Medulla oblongata (tissue), 1 donor: ENCODE measurements around the gene NXN.
"Not testable (repeated sequence)": the region's sequence is repeated elsewhere in the genome, so short reads cannot be mapped to it uniquely, and the experiment has no call there.

ENCODE experiments used
- DNase-seq: peaks from one replicate; pipeline ENCODE4 v3.0.0-alpha.2; 2015; ENCODE audit errors: extremely low spot score

Gene NXN

GRCh38 chr17:953767-954166 lies 25.8 kb downstream of the NXN start:
- no peak for DNase-seq

DNA sequence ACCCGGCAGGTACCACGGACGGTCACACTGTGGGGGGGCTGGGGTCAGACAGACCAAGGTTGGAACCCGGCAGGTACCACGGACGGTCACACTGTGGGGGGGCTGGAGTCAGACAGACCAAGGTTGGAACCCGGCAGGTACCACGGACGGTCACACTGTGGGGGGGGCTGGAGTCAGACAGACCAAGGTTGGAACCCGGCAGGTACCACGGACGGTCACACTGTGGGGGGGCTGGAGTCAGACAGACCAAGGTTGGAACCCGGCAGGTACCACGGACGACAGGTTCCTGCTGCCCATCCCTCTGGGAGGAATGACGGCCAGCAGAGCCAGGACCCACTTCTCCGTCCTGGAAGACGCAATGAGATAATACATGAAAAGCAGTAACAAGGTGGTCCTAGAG lies 27.0 kb downstream of the NXN start:
- not testable (repeated sequence) for DNase-seq

- no peak for DNase-seq
These were observed 28.0 kb downstream of the NXN start for GRCh38 chr17:951325-952132.

DNA sequence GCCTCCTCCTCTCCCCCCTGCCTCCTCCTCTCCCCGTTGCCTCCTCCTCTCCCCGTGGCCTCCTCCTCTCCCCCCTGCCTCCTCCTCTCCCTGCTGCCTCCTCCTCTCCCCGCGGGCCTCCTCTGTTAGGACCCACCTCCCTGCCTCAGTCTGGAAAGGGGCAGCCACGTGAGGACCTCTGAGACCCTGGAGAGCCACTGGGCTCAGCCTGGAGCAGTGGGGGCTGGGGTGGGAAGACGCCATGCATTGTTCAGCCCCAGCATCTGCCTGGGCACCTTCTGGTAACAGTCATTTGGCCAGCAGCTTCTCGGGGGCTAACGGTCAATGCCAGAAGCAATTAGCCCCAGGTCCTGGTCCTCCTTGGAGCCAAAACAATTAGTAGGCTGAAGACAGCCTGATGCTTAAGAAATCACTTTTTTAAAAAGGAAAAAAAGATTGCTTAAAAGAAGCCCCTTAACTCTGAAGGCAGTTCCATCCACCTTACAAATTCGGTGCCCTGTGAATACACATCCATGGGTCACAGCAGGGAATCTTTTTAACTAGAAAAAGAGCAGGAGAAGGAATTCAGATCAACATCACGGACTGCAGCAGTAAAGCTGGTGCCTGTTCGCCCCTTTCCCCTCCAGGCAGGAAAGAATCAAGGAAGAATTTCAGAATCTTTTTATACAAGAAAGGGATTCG lies 29.8 kb downstream of the NXN start:
- no peak for DNase-seq

GRCh38 chr17:948284-948852 lies 31.2 kb downstream of the NXN start:
- no peak for DNase-seq

- no peak for DNase-seq
These were observed 32.9 kb downstream of the NXN start for GRCh38 chr17:946510-947236.

DNA sequence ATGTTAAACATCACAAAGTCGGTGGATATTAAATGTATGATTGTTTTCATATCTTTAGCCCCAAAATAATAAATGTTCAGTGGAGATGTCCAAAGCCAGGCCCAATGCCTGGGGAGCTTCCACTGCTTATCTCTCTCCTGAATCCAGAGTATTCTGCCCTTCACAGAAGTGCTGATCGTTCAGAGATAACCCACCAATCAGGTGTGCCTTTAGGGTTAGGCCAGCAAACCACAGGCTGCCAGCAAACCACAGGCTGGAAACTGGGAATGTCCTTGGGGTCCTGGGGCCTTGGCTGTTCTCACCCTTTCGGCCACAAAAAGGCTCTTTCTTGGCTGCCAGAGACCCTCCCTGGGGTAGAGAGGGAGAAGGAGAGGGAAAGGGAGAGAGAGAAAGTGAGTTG lies 33.9 kb downstream of the NXN start:
- no peak for DNase-seq

DNA sequence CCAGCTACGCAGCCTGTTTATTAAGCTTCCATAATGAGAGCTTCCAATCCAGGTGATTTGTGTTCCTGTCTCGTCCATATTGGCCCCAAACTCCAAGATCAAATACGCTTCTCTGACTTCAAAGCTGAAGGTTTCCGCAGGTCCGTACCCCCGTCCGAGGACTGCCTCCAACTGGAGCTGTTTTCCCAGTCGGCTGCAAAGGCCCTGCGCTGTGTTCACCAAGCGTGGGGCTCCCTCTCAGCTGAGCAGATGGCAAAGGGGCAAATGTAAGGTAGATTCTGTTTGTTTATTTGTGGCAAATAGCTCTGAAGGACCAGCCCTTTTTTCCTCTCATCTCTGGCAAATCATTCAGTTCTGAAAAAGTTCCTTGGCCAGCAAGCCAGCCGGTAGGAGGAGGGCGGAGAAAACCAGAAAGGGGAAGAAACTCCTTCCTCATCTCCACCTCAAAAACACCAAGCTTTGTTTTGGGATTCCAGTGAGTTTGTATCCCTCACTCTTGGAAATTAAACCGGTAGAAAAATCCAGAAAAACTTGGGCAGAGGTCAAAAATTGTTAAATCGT lies 35.2 kb downstream of the NXN start:
- peak; percentile 22 for DNase-seq

- DNase-seq, result peak; percentile 51
These were observed 44.1 kb downstream of the NXN start for GRCh38 chr17:935485-935884.

- DNase-seq, result no peak
These were observed 46.1 kb downstream of the NXN start for GRCh38 chr17:933312-934073.

DNA sequence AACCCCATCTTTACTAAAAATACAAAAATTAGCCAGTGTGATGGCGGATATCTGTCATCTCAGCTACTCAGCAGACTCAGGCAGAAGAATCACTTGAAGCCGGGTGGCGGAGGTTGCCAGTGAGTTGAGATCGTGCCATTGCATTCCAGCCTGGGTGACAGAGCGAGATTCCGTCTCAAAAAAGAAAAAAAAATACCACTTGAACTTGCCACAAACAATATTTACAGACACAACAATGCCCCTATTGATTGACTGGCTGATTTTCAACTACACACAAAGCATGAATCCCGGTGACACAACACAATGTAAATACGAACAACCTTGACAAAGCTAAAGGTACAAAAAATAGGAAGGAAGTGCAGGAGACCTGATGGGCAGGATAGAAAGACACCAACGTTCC lies 49.3 kb downstream of the NXN start:
- no peak for DNase-seq

DNA sequence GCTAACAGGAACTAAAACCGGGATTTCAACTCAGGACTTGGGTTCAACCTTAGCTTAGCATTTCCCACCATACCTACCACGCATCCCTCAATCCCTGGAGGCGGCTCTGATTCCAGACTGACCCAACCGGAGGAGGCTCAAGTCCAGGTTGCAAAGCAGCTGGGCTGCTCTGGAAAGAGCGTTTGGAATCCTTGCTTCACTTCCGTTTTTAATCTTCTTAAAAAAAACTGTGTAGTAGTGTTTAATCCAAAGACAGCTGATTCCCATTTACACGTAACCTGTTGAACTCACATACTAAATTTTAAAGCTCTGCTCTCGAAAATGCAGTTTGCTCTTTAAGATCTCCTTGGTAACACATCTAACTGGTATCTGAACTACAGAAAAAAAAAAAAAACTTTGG lies 50.0 kb downstream of the NXN start:
- DNase-seq, result no peak

DNA sequence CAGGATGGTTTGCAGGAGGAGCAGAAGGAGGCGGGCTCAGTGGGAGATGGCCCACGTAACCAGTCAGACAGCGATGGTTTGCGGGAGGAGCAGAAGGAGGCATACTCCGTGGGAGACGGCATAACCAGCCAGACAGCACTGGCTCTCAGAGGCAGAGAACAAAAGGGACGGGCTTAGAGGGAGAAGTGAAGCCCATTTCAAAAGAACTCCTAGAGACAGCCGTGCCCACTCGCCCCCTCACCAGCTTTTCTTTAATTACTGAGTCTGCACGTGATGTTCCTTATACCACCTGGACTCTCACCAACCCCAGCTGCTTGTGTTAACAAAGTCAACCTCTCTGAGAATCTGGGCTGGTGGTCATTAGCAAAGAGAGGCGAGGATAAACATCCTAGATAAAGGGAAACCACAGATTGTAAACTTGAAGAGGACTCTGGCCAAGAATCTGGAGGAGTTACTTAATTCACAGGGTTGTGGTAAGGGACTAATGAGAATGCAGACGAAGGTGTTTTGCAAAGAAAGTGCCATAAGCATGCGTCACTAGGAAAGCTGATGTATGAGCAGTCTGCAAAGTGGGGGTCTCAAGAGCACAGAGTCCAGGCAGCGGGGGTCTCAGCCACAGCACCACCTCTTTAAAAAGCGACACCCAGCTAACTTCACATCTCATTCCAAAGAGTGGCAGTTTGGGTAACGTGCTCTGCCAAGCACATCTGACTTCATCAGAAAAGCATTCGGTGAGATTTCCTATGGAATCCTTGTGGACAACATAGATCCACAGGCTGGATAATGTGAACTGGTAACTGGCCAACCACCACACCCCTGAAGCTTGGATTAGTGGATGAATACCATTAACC lies 51.7 kb downstream of the NXN start:
- no peak for DNase-seq

GRCh38 chr17:925817-926216 lies 53.8 kb downstream of the NXN start:
- no peak for DNase-seq

GRCh38 chr17:924711-925475 lies 54.7 kb downstream of the NXN start:
- no peak for DNase-seq

DNA sequence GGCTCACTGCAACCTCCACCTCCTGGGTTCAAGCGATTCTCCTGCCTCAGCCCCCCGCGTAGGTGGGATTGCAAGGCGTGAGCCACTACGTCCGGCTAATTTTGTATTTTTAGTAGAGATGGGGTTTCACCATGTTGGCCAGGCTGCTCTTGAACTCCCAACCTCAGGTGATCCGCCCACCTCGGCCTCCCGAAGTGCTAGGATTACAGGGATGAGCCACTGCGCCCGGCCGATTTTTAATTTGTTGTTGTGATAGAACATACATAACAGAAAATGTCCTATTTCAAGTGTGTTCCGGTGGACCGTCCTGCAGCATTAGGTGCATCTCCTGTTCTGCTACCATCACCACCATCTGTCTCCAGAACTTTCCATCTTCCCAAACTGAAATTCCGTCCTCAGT lies 55.3 kb downstream of the NXN start:
- DNase-seq, result not testable (repeated sequence)

DNA sequence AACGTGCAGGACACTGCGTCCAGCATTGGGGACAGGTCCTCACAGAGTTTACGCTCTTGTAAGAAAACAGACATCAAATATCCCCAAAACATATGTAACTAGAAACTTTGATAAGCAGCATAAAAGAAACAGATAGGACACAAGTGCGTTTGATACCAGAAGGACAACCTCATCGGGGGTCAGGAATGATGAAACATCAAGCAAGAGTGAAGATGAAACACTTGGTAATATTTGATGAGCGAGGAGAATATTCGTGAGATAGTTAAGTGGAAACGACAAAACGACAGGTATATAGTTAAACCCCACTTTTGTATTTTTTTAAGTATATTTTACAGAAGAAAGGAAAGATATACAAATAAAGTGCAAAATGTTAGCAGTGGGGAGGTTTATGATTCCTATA lies 55.9 kb downstream of the NXN start:
- no peak for DNase-seq

DNA sequence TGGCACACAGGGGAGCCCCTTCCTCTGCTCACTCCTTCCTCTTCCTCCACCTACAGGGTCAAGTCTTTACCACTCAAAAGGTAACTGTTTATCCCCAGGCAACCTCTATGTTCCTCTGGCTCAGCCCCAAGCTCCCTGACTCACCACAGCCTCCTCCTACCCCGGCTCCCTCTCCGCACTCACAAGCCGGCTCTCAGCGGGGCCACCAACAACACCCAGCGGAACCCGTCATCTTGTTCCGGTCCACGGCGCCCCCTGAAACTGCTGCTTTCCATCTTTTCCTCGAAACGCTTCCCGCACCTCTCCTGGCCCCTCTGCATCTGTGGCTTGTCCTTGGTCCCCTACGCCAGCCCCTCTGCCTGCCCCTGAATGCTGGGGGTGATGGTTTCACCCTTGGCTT lies 58.4 kb downstream of the NXN start:
- DNase-seq, result no peak

DNA sequence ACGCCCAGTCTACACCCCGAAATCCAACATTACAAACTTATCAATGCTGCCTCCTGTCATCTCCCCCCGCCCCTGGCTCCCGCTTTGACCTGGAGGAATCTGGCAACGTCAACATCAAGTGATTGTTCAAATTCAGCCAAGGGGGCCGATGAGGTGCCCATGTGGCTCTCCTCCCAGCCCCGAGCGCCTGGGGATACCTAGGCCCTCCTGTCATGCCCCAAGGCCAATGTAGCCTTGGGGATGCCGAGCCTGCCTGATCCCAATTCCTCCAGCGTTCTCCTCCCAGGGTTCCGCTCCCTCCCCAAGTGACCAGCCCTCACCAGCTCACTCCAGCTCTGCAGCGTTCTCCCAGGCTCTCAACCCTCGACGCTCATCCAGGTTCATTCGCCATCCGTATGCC lies 59.4 kb downstream of the NXN start:
- no peak for DNase-seq
